Right lobe of liver (tissue), 4 donors: ENCODE data around the gene GPAT3.

ENCODE experiments used
- CTCF ChIP-seq, 4 donors: fragments of 200-600 bp in 3 of 4; fragments of 450-650 bp in 1 of 4; IDR thresholded peaks; one replicate each; pipeline versions ENCODE4 v1.5.1 to v1.8.0; 2016 to 2022; ENCODE audit warnings: antibody characterized with exemption in 4 of 4, mild to moderate bottlenecking in 2 of 4
- POLR2A ChIP-seq: fragments of 450-650 bp; IDR thresholded peaks from one replicate; pipeline ENCODE4 v1.6.1; 2017; ENCODE audit warnings: antibody characterized with exemption, mild to moderate bottlenecking
- donor health status: DM: no; HTN: no; CAD: no.
- donor health status: DM: no; HTN: no; CAD: no.
- donor health status: DM: no; HTN: yes; CAD: no.

- TF ChIP-seq POLR2A (no peak), CTCF (IDR thresholded peaks at IDR 0.05) (no peak)
Observed at GRCh38 chr4:83604321-83604720, 68.4 kb downstream of the GPAT3 start.
